Measurements from ENCODE around the gene VPS8. TPM values are rescaled to one million over a fixed set of nuclear protein-coding genes. Genes with fewer than 3 reads are reported as not detected.

The VPS8 gene
- total and polyA plus RNA-seq, 11 donors, result 15.7 to 122 (median 74.3) TPM

DNA sequence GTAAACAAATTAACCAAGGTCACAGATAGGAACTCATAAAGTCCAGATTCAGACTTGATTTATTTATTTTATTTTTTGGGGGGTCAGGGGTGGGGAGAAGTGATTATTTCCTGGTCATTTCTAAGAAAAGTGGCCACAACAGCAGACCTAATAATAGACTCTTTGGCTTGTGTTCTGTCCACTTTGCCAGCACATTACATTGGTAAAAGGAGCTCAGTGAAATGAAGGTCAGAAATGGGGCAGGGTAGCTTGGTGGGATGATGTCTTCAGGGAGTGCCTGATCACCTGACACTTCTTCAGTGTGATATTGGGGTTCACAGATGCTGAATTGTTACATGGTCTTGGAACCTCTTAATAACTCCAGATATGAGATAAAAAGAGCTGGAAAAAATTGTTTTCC is 10.1 kb downstream of the VPS8 start:
- Histone ChIP-seq H3K27ac (peak overlapping the region in 11 of 12 donors; percentile 10 to 85 (median 70)), H3K4me3 (no peak overlapping the region), H3K9me3 (no peaks in the 10 kb centered on the region), H3K4me1 (peaks cover 0 to 72% (median 24%) of the 10 kb centered on the region in 12 donors), H3K36me3 (peaks cover 0 to 22% (median 11%) of the 10 kb centered on the region in 9 donors), H3K27me3 (no peaks in the 10 kb centered on the region)
- no peak for TF ChIP-seq POLR2A (IDR thresholded peaks at IDR 0.05)
- TF ChIP-seq, protein P1, sequence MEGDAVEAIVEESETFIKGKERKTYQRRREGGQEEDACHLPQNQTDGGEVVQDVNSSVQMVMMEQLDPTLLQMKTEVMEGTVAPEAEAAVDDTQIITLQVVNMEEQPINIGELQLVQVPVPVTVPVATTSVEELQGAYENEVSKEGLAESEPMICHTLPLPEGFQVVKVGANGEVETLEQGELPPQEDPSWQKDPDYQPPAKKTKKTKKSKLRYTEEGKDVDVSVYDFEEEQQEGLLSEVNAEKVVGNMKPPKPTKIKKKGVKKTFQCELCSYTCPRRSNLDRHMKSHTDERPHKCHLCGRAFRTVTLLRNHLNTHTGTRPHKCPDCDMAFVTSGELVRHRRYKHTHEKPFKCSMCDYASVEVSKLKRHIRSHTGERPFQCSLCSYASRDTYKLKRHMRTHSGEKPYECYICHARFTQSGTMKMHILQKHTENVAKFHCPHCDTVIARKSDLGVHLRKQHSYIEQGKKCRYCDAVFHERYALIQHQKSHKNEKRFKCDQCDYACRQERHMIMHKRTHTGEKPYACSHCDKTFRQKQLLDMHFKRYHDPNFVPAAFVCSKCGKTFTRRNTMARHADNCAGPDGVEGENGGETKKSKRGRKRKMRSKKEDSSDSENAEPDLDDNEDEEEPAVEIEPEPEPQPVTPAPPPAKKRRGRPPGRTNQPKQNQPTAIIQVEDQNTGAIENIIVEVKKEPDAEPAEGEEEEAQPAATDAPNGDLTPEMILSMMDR (IDR thresholded peaks at IDR 0.05), result no peak
- ATAC-seq, result peak; percentile 59 to 78 (median 68)
- intact Hi-C loops (cut with DNase I), result no loop called here
- DNase-seq, result no peak

DNA sequence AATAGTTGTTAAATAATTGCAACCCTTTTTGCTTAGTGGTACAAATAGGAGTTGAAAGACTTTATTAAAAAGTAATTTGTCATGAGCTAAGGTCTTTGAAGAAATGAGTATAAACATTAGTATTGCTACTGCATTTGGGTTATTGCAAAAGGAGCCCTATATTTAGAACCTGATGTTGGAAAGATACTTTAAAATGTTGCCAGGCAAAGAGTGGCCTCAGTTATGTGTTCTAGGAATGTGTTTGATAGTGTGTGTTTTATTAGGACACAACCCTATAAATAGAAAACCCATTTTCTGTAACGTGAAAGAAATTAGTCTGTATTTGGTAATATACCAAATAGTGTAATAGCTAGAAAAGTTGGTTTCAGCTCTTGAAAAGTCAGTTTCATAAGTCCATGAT is 10.7 kb downstream of the VPS8 start:
- 25 to 50% (median 40%) methylated on average over 1 of the region's 1 CpG for WGBS, 4 donors
- DNase-seq, result no peak
- TF ChIP-seq, protein P1 (IDR thresholded peaks at IDR 0.05), result no peak
- no peak for TF ChIP-seq POLR2A (IDR thresholded peaks at IDR 0.05)

DNA sequence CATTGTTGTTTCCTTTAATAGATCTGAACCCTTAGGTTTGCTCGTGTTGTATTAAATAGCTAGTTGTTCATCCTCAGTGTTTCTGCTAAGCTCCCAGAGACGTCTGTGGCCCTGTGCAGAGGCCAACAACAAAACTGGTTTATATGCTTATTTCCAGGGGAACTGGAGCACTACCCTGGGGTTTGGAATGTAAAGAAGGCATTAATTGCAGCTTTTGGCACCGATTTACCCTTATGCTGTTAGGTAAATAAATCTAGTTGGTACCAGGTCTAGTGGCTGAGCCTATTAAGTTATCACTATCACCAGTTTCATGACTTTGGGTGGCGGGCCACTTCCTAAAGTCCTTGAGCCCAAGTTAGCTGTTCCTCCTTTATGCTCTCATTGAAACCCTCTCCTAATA is 12.0 kb downstream of the VPS8 start:
- Histone ChIP-seq H3K4me1 (peaks cover 0 to 64% (median 18%) of the 10 kb centered on the region in 12 donors), H3K4me3 (no peak overlapping the region), H3K27me3 (no peaks in the 10 kb centered on the region), H3K36me3 (peaks cover 0 to 36% (median 26%) of the 10 kb centered on the region in 9 donors), H3K27ac (peak overlapping the region in 7 of 12 donors; percentile 4 to 85 (median 74)), H3K9me3 (no peaks in the 10 kb centered on the region)
- WGBS, 4 donors, result 58 to 65% (median 62%) methylated on average over 4 of the region's 4 CpGs
- TF ChIP-seq, protein P1 (IDR thresholded peaks at IDR 0.05), result no peak
- TF ChIP-seq POLR2A (IDR thresholded peaks at IDR 0.05), result no peak
- ATAC-seq, result no peak
- DNase-seq, result no peak
- intact Hi-C loops (cut with DNase I), result no loop called here

More for the DNA sequence above, 10.7 kb downstream of the VPS8 start:
- Histone ChIP-seq H3K27ac (peak overlapping the region in 11 of 12 donors; percentile 10 to 85 (median 70)), H3K36me3 (peaks cover 0 to 26% (median 15%) of the 10 kb centered on the region in 9 donors), H3K4me3 (no peak overlapping the region), H3K27me3 (no peaks in the 10 kb centered on the region), H3K4me1 (peaks cover 0 to 74% (median 21%) of the 10 kb centered on the region in 12 donors), H3K9me3 (no peaks in the 10 kb centered on the region)
- ATAC-seq, result peak; percentile 61 to 85 (median 82)
- intact Hi-C loops (cut with DNase I), result no loop called here

DNA sequence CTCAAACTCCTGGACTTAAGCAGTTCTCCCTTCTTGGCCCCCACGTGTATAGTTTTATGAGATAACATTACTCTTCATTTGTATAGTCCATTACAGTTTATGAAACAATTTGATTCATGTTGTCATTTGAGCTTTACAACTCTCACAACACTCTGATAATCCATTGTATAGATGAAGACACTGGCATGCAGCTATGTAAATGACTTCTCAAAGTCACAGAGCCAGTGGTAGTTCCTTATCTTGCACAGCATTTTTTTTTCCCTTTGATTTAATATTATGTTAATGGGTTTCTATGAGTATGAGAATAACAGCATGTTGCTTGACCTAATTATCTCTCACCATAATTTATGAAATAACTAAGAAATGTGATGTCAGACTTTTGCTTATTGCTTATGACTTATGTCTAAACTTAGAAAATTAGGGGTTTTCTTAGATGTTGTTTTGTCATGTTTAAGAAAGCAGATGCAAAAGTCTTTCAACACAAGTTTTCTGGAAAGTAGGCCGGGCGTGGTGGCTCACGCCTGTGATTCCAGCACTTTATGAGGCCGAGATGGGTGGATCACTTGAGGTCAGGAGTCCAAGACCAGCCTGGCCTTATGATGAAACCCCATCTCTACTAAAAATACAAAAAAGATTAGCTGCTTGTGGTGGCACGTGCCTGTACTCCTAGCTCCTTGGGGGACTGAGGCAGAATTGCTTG is 13.3 kb downstream of the VPS8 start:
- Histone ChIP-seq H3K36me3 (peaks cover 0 to 44% (median 33%) of the 10 kb centered on the region in 9 donors), H3K27me3 (no peaks in the 10 kb centered on the region), H3K4me1 (peaks cover 0 to 52% (median 14%) of the 10 kb centered on the region in 12 donors), H3K9me3 (no peaks in the 10 kb centered on the region), H3K27ac (no peak overlapping the region), H3K4me3 (no peak overlapping the region)
- no peak for TF ChIP-seq POLR2A (IDR thresholded peaks at IDR 0.05)
- TF ChIP-seq, protein P1 (IDR thresholded peaks at IDR 0.05), result no peak
- ATAC-seq (no peak), DNase-seq (no peak)
- intact Hi-C loops (cut with DNase I), result no loop called here
- WGBS, 4 donors, result 89 to 96% (median 95%) methylated on average over 6 of the region's 6 CpGs

Data from heart left ventricle (tissue), 16 donors.